Uterus (tissue), 4 donors: ENCODE measurements around the gene IGSF23. TPM values are rescaled to one million over a fixed set of nuclear protein-coding genes. Genes with fewer than 3 reads are reported as not detected.
"Not testable (repeated sequence)": the region's sequence is repeated elsewhere in the genome, so short reads cannot be mapped to it uniquely, and the experiment has no call there.

ENCODE experiments used
- DNase-seq, 2 donors: peaks; one replicate each; pipeline ENCODE4 v3.0.0-alpha.2; 2019 to 2020
- H3K27ac ChIP-seq, 2 donors: fragments of 200-600 bp; sonication (generic); 1 replicate in 1 of 2; 2 replicates in 1 of 2; pipeline ENCODE4 v1.5.1; 2016 to 2018
- H3K27me3 ChIP-seq, 2 donors: fragments of 200-600 bp; sonication (generic); one replicate each; pipeline ENCODE4 v1.5.1; 2018 to 2019; ENCODE audit warnings: control low read depth in 1 of 2
- H3K36me3 ChIP-seq, 2 donors: fragments of 200-600 bp; sonication (generic); one replicate each; pipeline ENCODE4 v1.5.1; 2019; ENCODE audit warnings: control low read depth in 1 of 2
- H3K4me1 ChIP-seq, 2 donors: fragments of 200-600 bp; sonication (generic); one replicate each; pipeline ENCODE4 v1.5.1; 2018 to 2019; ENCODE audit warnings: control low read depth in 1 of 2
- H3K4me3 ChIP-seq, 2 donors: fragments of 200-600 bp; sonication (generic); 1 replicate in 1 of 2; 2 replicates in 1 of 2; pipeline ENCODE4 v1.5.1; 2018 to 2019; ENCODE audit warnings: mild to moderate bottlenecking in 1 of 2
- H3K9me3 ChIP-seq, 2 donors: fragments of 200-600 bp; sonication (generic); one replicate each; pipeline ENCODE4 v1.5.1; 2019; ENCODE audit warnings: control low read depth in 1 of 2
- CTCF ChIP-seq, 4 experiments: fragments of 200-600 bp in 2 of 4; fragments of 450-650 bp in 2 of 4; sonication (generic) in 2 of 4; IDR thresholded peaks; one replicate each; pipeline ENCODE4 v1.5.1; 2016 to 2019; ENCODE audit warnings: antibody characterized with exemption in 4 of 4, mild to moderate bottlenecking in 2 of 4, moderate library complexity in 1 of 4
- POLR2A ChIP-seq, 2 donors: fragments of 450-650 bp; IDR thresholded peaks; one replicate each; pipeline ENCODE4 v1.6.1; 2016; ENCODE audit warnings: antibody characterized with exemption in 2 of 2, mild to moderate bottlenecking in 1 of 2, moderate library complexity in 1 of 2
- intact Hi-C: fragments of 100-400 bp; cut with DNase I; formaldehyde crosslinking; loops from one replicate; pipeline ENCODE4 v1.15.1; 2023; ENCODE audit warnings: low total_unique reads
- total RNA-seq, 4 donors: library from RNA; depleted of rRNA in 3 of 4; stranded (reverse); fragments of >200 nt in 3 of 4; gene quantifications; one replicate each; pipeline versions ENCODE4 v1.1.0 to v1.2.4, GENCODE V29; 2014 to 2023
- donor health status: DM: yes; HTN: yes; CAD: no.

Gene IGSF23
- total RNA-seq, 4 donors from 2014 or later, result not detected

- Histone ChIP-seq H3K4me1 (no peaks in the 10 kb centered on the region), H3K27ac (no peak overlapping the region), H3K27me3 (no peaks in the 10 kb centered on the region), H3K4me3 (no peak overlapping the region), H3K9me3 (no peaks in the 10 kb centered on the region), H3K36me3 (no peaks in the 10 kb centered on the region)
- intact Hi-C loops, result no loop called here
- DNase-seq, result no peak
- TF ChIP-seq CTCF (IDR thresholded peaks at IDR 0.05), result no peak
- no peak for TF ChIP-seq POLR2A (IDR thresholded peaks at IDR 0.05)
These were observed 10.3 kb downstream of the IGSF23 start for GRCh38 chr19:44623626-44624025.

DNA sequence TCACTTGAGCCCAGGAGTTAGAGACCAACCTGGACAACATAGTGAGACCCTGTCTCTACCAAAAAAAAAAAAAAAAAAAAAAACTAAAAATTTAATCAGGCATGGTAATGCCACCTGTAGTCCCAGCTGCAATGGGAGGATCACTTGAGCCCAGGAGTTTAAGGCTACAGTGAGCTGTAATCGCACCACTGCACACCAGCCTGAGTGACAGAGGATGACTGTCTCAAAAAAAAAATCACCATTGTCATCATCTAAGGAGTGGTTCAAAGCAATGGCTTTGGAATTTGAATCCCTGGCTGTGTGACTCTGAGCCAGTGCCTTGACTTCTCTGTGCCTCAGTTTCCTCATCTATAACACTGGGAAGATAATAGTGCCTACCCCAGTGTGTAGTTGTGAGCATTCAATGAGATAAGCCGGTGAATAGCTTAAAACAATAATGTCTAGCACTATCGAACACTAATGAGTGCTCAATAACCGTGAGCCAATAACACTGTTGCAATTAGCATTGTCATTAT lies 11.5 kb downstream of the IGSF23 start:
- TF ChIP-seq CTCF (IDR thresholded peaks at IDR 0.05) (no peak), POLR2A (IDR thresholded peaks at IDR 0.05) (no peak)
- intact Hi-C loops, result no loop called here
- Histone ChIP-seq H3K4me3 (no peak overlapping the region), H3K4me1 (no peaks in the 10 kb centered on the region), H3K27me3 (no peaks in the 10 kb centered on the region), H3K9me3 (no peaks in the 10 kb centered on the region), H3K27ac (no peak overlapping the region), H3K36me3 (no peaks in the 10 kb centered on the region)
- DNase-seq, result no peak

- H3K4me1 ChIP-seq, H3K27me3 ChIP-seq, H3K27ac ChIP-seq, intact Hi-C loops, H3K36me3 ChIP-seq, H3K9me3 ChIP-seq, H3K4me3 ChIP-seq, DNase-seq: not testable (repeated sequence)
These were observed 12.3 kb downstream of the IGSF23 start for GRCh38 chr19:44625637-44626036.

DNA sequence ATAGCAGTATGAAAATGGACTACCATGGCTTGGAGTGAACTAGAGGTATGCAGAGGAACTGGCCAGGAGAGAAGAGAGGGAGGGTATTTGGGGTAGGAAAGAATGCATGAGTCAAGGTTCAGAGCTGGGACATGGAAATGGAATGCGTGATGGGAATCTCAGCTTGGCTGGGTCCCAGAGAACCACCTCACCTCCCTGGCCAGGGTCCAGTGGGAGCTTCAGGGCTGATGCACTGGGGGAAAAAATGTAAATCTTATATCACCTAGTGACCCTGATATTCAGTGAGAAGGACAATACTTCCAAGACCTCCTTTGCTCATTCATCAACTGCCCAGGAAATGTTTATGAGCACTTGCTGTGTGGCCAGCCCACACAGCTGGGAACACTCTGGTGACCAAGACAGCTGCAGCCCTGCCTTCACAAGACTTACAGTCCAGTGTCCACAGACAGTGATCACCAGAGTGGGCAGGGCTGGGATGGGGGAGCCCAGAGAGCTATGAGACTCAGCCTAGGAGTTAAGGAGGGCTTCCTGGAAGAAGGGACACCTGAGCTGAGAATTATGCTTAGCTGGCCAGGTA lies 12.8 kb downstream of the IGSF23 start:
- Histone ChIP-seq H3K4me3 (no peak overlapping the region), H3K9me3 (no peaks in the 10 kb centered on the region), H3K27me3 (no peaks in the 10 kb centered on the region), H3K36me3 (no peaks in the 10 kb centered on the region), H3K4me1 (no peaks in the 10 kb centered on the region), H3K27ac (no peak overlapping the region)
- no peak for TF ChIP-seq POLR2A (IDR thresholded peaks at IDR 0.05)
- no peak for TF ChIP-seq CTCF (IDR thresholded peaks at IDR 0.05)
- DNase-seq, result no peak
- intact Hi-C loops, result no loop called here

DNA sequence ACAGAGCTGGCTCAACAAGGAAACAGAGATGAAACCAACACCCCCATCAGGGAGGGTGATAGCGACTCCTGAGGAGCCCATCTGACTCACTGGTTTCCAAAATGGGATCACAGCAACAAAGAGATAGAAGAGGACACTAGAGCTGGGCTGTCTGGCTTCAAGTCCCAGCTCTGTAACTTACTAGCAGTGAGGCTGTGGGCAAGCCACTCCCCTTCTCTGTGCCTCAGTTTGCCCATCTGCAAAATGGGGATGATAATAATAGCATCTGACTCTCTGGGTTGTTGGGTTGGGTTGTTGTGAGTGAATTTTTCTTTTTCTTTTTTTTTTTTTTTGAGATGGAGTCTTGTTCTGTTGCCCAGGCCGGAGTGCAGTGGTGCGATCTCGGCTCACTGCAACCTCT lies 14.3 kb downstream of the IGSF23 start:
- no peaks in the 10 kb centered on the region for H3K4me1 ChIP-seq
- no peak for TF ChIP-seq CTCF (IDR thresholded peaks at IDR 0.05)
- TF ChIP-seq POLR2A (IDR thresholded peaks at IDR 0.05), result no peak
- no peaks in the 10 kb centered on the region for H3K36me3 ChIP-seq
- intact Hi-C loops, result no loop called here
- no peaks in the 10 kb centered on the region for H3K9me3 ChIP-seq
- DNase-seq, result no peak
- no peak overlapping the region for H3K27ac ChIP-seq
- no peaks in the 10 kb centered on the region for H3K27me3 ChIP-seq
- H3K4me3 ChIP-seq, result no peak overlapping the region

GRCh38 chr19:44628793-44629192 lies 15.4 kb downstream of the IGSF23 start:
- TF ChIP-seq CTCF (IDR thresholded peaks at IDR 0.05) (no peak), POLR2A (IDR thresholded peaks at IDR 0.05) (no peak)
- H3K36me3 ChIP-seq, result no peaks in the 10 kb centered on the region
- H3K4me1 ChIP-seq, result no peaks in the 10 kb centered on the region
- H3K27me3 ChIP-seq, result no peaks in the 10 kb centered on the region
- no peak for DNase-seq
- no peaks in the 10 kb centered on the region for H3K9me3 ChIP-seq
- no peak overlapping the region for H3K27ac ChIP-seq
- intact Hi-C loops, result no loop called here
- no peak overlapping the region for H3K4me3 ChIP-seq

DNA sequence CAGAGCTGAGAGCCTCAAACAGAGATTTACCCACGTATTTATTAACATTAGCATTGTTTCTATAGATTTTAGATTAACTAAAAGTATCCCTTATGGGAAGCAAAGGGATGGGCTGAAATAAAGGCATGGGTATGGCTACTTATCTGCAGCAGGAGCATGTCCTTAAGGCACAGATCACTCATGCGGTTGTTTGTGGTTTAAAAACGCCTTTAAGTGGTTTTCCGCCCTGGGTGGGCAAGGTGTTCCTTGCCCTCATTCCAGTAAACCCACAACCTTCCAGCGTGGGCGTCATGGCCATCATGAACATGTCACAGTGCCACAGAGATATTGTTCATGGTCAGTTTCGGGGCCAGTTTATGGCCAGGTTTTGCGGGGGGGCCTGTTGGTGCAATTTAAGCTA lies 18.2 kb downstream of the IGSF23 start:
- H3K27ac ChIP-seq, intact Hi-C loops, H3K9me3 ChIP-seq, H3K4me1 ChIP-seq, H3K27me3 ChIP-seq, H3K4me3 ChIP-seq, DNase-seq, H3K36me3 ChIP-seq: not testable (repeated sequence)

DNA sequence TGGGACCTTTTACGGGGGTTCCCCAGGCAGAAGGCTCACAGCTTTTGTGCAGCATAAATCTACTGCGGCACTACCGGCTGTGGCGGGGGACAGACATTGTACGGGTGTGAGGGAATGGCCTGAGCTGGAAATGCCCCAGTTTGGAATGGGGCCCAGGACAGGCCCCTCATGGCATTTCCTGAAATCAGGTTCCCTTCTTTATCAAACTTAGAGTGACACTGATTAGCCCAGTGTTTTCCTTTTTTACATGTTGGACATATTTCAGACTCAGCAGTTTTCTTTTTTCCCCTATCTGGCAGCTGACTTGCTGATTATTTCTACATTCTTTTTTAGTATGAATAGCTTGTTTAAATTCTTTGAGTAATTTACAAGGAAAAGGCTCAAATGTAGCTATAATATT lies 20.7 kb downstream of the IGSF23 start:
- H3K4me3 ChIP-seq, H3K4me1 ChIP-seq, H3K27ac ChIP-seq, intact Hi-C loops, H3K36me3 ChIP-seq, H3K27me3 ChIP-seq, H3K9me3 ChIP-seq, DNase-seq: not testable (repeated sequence)
